Epidermal melanocyte (primary cell): ENCODE data around the gene SOX11.
A peak's percentile ranks its signal among the peaks of the same experiment; 100 is the strongest.
"Not testable (repeated sequence)": the region's sequence is repeated elsewhere in the genome, so short reads cannot be mapped to it uniquely, and the experiment has no call there.

Source experiments
- DNase-seq: peaks from one replicate; pipeline ENCODE4 v3.0.0; 2011; ENCODE audit warnings: low spot score; ENCODE audit not compliant: insufficient read length

Gene SOX11

GRCh38 chr2:5691985-5692529 is at the start of gene SOX11:
TSS of gene SOX11 (plus strand) at chr2:5692384. CDS start at chr2:5692722, 338 bp downstream.
- peak; percentile 91 for DNase-seq

- DNase-seq, result not testable (repeated sequence)
Measured at GRCh38 chr2:5652734-5653133, 39.5 kb upstream of the SOX11 start.

GRCh38 chr2:5653756-5654155 is 38.4 kb upstream of the SOX11 start:
- not testable (repeated sequence) for DNase-seq

DNA sequence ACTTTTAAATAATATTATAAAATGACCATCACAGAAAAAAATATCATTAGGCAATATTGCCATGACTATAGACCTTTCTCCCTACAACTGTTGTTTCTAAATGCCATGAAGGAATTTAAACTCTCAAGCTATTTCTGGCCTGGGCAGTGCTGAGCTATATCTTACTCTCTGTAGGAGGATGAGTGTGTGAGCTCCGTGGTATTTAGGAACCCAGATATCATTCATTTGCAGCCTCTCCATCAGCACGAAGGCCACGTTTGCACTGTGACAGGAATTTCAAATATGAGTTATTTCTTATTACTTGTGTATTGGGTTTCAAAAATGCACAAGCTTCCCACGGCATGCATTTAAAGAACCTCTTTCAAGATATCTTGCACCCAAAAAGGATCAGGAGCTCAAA is 35.0 kb upstream of the SOX11 start:
- no peak for DNase-seq

- no peak for DNase-seq
Measured at GRCh38 chr2:5660591-5660990, 31.6 kb upstream of the SOX11 start.

DNA sequence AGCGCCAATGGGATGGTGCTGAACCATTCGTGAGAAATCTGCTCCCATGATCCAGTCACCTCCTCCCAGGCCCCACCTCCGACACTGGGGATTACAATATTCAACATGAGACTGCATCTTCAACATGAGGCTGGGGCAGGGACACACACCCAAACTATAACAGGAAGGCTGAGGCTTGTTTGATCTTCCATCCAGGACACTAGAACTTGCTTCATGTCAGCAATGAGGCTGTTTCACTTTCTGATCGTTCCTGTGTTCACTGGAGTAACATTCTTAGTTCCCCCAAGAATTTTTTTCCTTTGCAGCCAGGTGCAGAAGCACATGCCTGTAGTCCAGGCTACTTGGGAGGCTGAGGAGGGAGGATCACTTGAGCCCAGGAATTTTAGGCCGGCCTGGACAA is 30.8 kb upstream of the SOX11 start:
- no peak for DNase-seq

- DNase-seq, result no peak
Measured at GRCh38 chr2:5664278-5664681, 27.9 kb upstream of the SOX11 start.

- DNase-seq, result no peak
Measured at GRCh38 chr2:5665066-5665465, 27.1 kb upstream of the SOX11 start.

GRCh38 chr2:5666798-5667197 is 25.4 kb upstream of the SOX11 start:
- no peak for DNase-seq

DNA sequence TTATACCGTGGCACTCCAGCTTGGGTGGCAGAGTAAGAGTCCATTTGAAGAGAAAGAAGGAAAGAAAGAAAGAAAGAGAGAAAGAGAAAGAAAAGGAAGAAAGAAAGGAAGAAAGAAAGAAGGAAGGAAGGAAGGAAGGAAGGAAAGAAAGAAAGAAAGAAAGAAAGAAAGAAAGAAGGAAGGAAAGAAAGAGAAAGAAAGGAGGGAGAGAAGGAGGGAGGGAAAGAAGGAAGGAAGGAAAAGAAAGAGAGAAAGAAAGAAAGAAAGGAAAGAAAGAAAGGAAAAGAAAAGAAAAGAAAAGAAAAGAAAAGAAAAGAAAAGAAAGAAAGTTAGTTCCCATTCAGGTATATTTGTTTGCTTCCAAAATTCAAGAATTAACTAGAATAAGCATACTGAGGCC is 24.5 kb upstream of the SOX11 start:
- DNase-seq, result not testable (repeated sequence)

- DNase-seq, result no peak
Measured at GRCh38 chr2:5668682-5669250, 23.4 kb upstream of the SOX11 start.

GRCh38 chr2:5672749-5673144 is 19.4 kb upstream of the SOX11 start:
- DNase-seq, result no peak

DNA sequence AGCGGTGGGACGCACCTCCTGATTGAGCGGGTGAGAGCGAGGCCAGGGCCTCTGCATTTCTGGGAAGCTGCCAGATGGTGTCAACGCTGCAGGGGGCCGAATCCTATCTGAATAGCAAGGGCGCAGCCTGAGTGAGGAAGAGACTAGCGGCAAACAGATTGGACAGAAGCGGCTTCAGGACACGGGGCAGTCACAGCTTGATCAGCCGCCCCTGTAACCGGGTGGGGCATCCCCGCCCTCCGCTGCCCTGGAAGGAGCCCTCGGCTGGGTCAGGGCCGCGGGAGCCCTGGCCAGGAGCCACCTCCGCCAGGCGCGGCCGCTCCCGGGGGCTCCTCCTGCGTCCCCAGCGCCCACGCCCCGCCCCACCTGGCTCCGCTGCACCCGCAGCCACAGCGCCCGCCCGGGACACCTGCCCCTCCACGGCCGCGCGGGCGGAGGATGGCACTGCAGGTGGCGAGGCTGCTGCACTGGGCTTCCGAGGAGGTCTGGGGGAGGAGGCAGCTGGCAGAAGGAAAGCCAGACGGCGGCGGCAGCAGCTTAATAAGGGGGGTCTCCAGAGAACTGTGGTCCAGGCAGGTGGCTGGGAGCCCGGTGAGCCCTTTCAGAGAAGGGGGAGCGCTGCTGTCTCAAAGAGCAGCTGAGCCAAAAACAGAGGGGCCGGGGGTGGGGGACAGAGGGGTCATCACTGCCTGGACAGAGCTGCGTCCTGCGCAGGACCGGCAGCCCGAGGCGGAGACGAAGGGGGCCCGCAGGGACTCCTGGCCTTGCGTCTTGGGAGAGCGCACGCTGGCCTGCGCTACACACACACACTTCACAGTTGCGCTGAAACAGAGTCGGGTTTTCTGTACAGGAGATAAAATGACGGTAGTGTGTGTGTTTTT is 18.8 kb upstream of the SOX11 start:
- DNase-seq, result no peak

- no peak for DNase-seq
Measured at GRCh38 chr2:5674026-5674340, 18.2 kb upstream of the SOX11 start.

DNA sequence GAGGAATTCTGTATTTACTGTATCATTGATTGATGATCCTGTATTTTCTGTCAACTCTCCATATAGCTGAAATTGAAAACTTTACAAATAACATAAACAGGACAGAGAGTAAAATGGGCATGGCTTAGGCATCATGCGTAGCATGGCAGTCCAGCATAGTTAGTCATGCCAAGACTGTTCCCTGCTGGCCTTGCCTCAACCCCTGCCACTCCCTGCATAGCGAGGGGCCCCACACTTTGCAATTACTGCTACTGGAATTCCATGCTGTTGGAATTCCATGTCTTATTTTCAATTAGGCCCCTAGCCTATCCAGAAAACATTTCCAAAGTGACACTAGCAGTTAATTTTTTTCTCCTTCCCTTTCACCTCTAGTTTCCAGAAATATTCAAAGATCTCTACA is 15.1 kb upstream of the SOX11 start:
- no peak for DNase-seq

GRCh38 chr2:5683471-5683870 is 8.7 kb upstream of the SOX11 start:
- DNase-seq, result no peak

DNA sequence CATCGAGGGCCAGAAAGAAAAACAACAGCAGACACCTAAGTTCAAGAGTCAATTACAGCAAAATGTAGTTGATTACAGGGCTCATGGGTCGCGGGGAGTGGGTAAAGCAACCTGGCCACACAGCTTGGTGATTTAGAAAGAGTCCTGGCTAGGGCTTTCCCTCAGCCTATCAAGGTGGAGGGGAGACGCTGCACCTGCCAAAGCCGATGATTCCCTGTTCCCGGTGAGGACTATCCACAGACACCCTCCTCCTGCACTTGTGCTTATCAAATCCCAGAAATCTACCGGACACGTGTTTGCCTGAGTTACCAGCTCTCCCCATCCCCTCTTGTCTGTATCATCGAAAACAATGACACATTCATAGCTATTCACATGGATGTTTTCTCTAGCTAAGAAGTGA is 7.0 kb upstream of the SOX11 start:
- DNase-seq, result no peak

- DNase-seq, result no peak
Measured at GRCh38 chr2:5686068-5686467, 6.1 kb upstream of the SOX11 start.

- no peak for DNase-seq
Measured at GRCh38 chr2:5686536-5686935, 5.6 kb upstream of the SOX11 start.

GRCh38 chr2:5689750-5690149 is 2.4 kb upstream of the SOX11 start:
- no peak for DNase-seq

- DNase-seq, result no peak
Measured at GRCh38 chr2:5690286-5690685, 1.9 kb upstream of the SOX11 start.

DNA sequence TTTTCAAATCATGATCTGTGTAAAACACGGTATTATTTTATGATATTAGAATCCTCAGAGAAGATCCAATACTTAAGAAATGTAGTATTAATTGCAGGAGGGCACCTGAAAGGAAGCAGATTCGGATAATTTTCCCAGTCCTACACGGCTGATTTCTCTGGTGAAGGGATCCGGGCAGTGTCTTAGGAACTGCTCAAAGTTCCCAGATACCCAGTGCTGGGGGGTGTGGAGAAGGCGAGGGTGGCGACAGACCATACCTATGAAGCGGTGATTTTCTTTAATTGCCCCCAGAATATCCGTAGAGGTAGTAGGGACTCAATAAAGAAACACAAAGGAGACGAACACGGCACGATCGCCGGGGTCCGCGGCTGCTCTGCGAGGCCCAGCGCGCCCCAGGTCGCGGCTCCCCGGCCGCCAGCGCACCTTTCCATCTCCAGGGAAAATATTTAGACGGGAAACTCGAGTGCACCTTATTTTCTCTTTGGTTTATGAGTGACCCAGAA is 1.4 kb upstream of the SOX11 start:
- DNase-seq, result no peak
